HEK293 (cell line): ENCODE measurements around the gene DOCK1.

Experiments used
- CTCF ChIA-PET: fragments of 350-600 bp; formaldehyde crosslinking; extraction: SDS; loops from one replicate; lab custom pipeline; 2021; ENCODE audit warnings: antibody characterized with exemption; lab: Yijun Ruan, JAX
- POLR2A ChIA-PET: fragments of 300-600 bp; formaldehyde crosslinking; extraction: SDS; loops from one replicate; lab custom pipeline; 2020; ENCODE audit warnings: antibody characterized with exemption, inconsistent platforms; lab: Yijun Ruan, JAX
- H3K27ac ChIP-seq: fragments of 200-500 bp; sonication (Bioruptor generic); 2 replicates; pipeline ENCODE4 v1.5.1; 2014; ENCODE audit warnings: low read depth, low read length, control low read depth, inconsistent platforms; ENCODE audit errors: extremely low read depth
- H3K36me3 ChIP-seq, 2 experiments: fragments of 200-500 bp in 1 of 2; sonication (Bioruptor generic) in 1 of 2; 1 replicate in 1 of 2; 2 replicates in 1 of 2; pipeline ENCODE4 v1.5.1; 2014 to 2017; ENCODE audit warnings: inconsistent platforms in 2 of 2, low read length in 2 of 2; ENCODE audit not compliant: control insufficient read depth in 2 of 2, insufficient read depth in 1 of 2
- H3K4me1 ChIP-seq: fragments of 200-500 bp; sonication (Bioruptor generic); 2 replicates; pipeline ENCODE4 v1.5.1; 2014; ENCODE audit warnings: mild to moderate bottlenecking, low read length, inconsistent platforms; ENCODE audit not compliant: control insufficient read depth, insufficient read depth
- H3K4me3 ChIP-seq: 2 replicates; pipeline ENCODE4 v1.5.1; 2011; ENCODE audit warnings: low read depth, mild to moderate bottlenecking, control low read depth, low read length, moderate library complexity
- H3K9me3 ChIP-seq: fragments of 200-500 bp; sonication (Bioruptor generic); 2 replicates; pipeline ENCODE4 v1.5.1; 2014; ENCODE audit warnings: low read depth, low read length, inconsistent platforms; ENCODE audit not compliant: control insufficient read depth, insufficient read depth
- GLIS1 ChIP-seq: fragments of 450-650 bp; formaldehyde crosslinking; IDR thresholded peaks from 2 replicates; pipeline ENCODE4 v1.5.1; 2016; ENCODE audit warnings: missing biosample characterization, missing genetic modification characterization
- KLF1 ChIP-seq: fragments of 450-650 bp; formaldehyde crosslinking; IDR thresholded peaks from 2 replicates; pipeline ENCODE4 v1.5.1; 2016; ENCODE audit warnings: missing biosample characterization, missing genetic modification characterization
- KLF10 ChIP-seq: fragments of 450-650 bp; IDR thresholded peaks from 2 replicates; pipeline ENCODE4 v1.5.1; 2018; ENCODE audit warnings: missing biosample characterization, mild to moderate bottlenecking, missing genetic modification characterization
- KLF7 ChIP-seq: fragments of 450-650 bp; formaldehyde crosslinking; IDR thresholded peaks from 2 replicates; pipeline ENCODE4 v1.5.1; 2016; ENCODE audit warnings: missing biosample characterization, missing genetic modification characterization, borderline replicate concordance
- RBAK ChIP-seq: fragments of 450-650 bp; formaldehyde crosslinking; IDR thresholded peaks from 2 replicates; pipeline ENCODE4 v1.5.1; 2016; ENCODE audit warnings: missing biosample characterization, missing genetic modification characterization
- SALL2 ChIP-seq: fragments of 450-650 bp; formaldehyde crosslinking; IDR thresholded peaks from 2 replicates; pipeline ENCODE4 v1.5.0; 2017; ENCODE audit warnings: missing biosample characterization, mild to moderate bottlenecking, missing genetic modification characterization, borderline replicate concordance
- SP2 ChIP-seq: fragments of 450-650 bp; formaldehyde crosslinking; IDR thresholded peaks from 2 replicates; pipeline ENCODE4 v1.5.1; 2016; ENCODE audit warnings: missing biosample characterization, missing genetic modification characterization
- SP3 ChIP-seq: fragments of 450-650 bp; formaldehyde crosslinking; IDR thresholded peaks from 2 replicates; pipeline ENCODE4 v1.5.1; 2016; ENCODE audit warnings: missing biosample characterization, missing genetic modification characterization
- WT1 ChIP-seq: fragments of 450-650 bp; formaldehyde crosslinking; IDR thresholded peaks from 2 replicates; pipeline ENCODE4 v1.5.1; 2016; ENCODE audit warnings: missing biosample characterization, missing genetic modification characterization
- YY1 ChIP-seq: fragments of 450-650 bp; formaldehyde crosslinking; IDR thresholded peaks from 2 replicates; pipeline ENCODE4 v1.5.1; 2018; ENCODE audit warnings: missing biosample characterization, missing genetic modification characterization
- ZBTB17 ChIP-seq: fragments of 450-650 bp; formaldehyde crosslinking; IDR thresholded peaks from 2 replicates; pipeline ENCODE4 v1.5.1; 2016; ENCODE audit warnings: missing biosample characterization, missing genetic modification characterization
- ZBTB7A ChIP-seq: fragments of 450-650 bp; formaldehyde crosslinking; IDR thresholded peaks from 2 replicates; pipeline ENCODE4 v1.5.1; 2016; ENCODE audit warnings: low read depth, missing biosample characterization, missing genetic modification characterization
- ZNF114 ChIP-seq: fragments of 450-650 bp; formaldehyde crosslinking; IDR thresholded peaks from 2 replicates; pipeline ENCODE4 v1.5.0; 2017; ENCODE audit warnings: missing biosample characterization, missing genetic modification characterization
- ZNF121 ChIP-seq: fragments of 450-650 bp; formaldehyde crosslinking; IDR thresholded peaks from 2 replicates; pipeline ENCODE4 v1.5.1; 2016; ENCODE audit warnings: missing biosample characterization, missing genetic modification characterization
- ZNF132 ChIP-seq: fragments of 450-650 bp; formaldehyde crosslinking; IDR thresholded peaks from 2 replicates; pipeline ENCODE4 v1.5.1; 2017; ENCODE audit warnings: missing biosample characterization, missing genetic modification characterization, borderline replicate concordance
- ZNF140 ChIP-seq: fragments of 450-650 bp; formaldehyde crosslinking; IDR thresholded peaks from 2 replicates; pipeline ENCODE4 v1.5.1; 2016; ENCODE audit warnings: missing biosample characterization, missing genetic modification characterization
- ZNF169 ChIP-seq: fragments of 450-650 bp; formaldehyde crosslinking; IDR thresholded peaks from 2 replicates; pipeline ENCODE4 v1.5.1; 2016; ENCODE audit warnings: missing biosample characterization, missing genetic modification characterization
- ZNF175 ChIP-seq: fragments of 450-650 bp; formaldehyde crosslinking; IDR thresholded peaks from 2 replicates; pipeline ENCODE4 v1.5.1; 2016; ENCODE audit warnings: missing biosample characterization, missing genetic modification characterization
- ZNF302 ChIP-seq: fragments of 450-650 bp; formaldehyde crosslinking; IDR thresholded peaks from 2 replicates; pipeline ENCODE4 v1.5.1; 2016; ENCODE audit warnings: missing biosample characterization, missing genetic modification characterization, low read depth
- ZNF341 ChIP-seq: fragments of 450-650 bp; formaldehyde crosslinking; IDR thresholded peaks from 2 replicates; pipeline ENCODE4; 2016; ENCODE audit warnings: low read depth, missing biosample characterization, missing genetic modification characterization
- ZNF394 ChIP-seq: fragments of 450-650 bp; formaldehyde crosslinking; IDR thresholded peaks from 2 replicates; pipeline ENCODE4 v1.5.1; 2016; ENCODE audit warnings: missing biosample characterization, missing genetic modification characterization, mild to moderate bottlenecking, moderate library complexity, borderline replicate concordance
- ZNF514 ChIP-seq: fragments of 450-650 bp; formaldehyde crosslinking; IDR thresholded peaks from 2 replicates; pipeline ENCODE4 v1.5.1; 2016; ENCODE audit warnings: missing biosample characterization, missing genetic modification characterization
- ZNF529 ChIP-seq: fragments of 450-650 bp; formaldehyde crosslinking; IDR thresholded peaks from 2 replicates; pipeline ENCODE4 v1.5.1; 2017; ENCODE audit warnings: missing genetic modification characterization, missing biosample characterization; ENCODE audit not compliant: insufficient replicate concordance
- ZNF768 ChIP-seq: fragments of 450-650 bp; formaldehyde crosslinking; IDR thresholded peaks from 2 replicates; pipeline ENCODE4 v1.5.1; 2018; ENCODE audit warnings: missing biosample characterization, mild to moderate bottlenecking, missing genetic modification characterization
- ZNF777 ChIP-seq: fragments of 450-650 bp; formaldehyde crosslinking; IDR thresholded peaks from 2 replicates; pipeline ENCODE4 v1.5.1; 2017; ENCODE audit warnings: missing biosample characterization, missing genetic modification characterization, borderline replicate concordance
- ZNF792 ChIP-seq: fragments of 450-650 bp; formaldehyde crosslinking; IDR thresholded peaks from 2 replicates; pipeline ENCODE4 v1.5.1; 2016; ENCODE audit warnings: missing biosample characterization, missing genetic modification characterization
- ZSCAN16 ChIP-seq: fragments of 450-650 bp; formaldehyde crosslinking; IDR thresholded peaks from 2 replicates; pipeline ENCODE4 v1.5.1; 2016; ENCODE audit warnings: missing biosample characterization, missing genetic modification characterization
- ZSCAN30 ChIP-seq: fragments of 450-650 bp; IDR thresholded peaks from 2 replicates; pipeline ENCODE4 v1.5.1; 2018; ENCODE audit warnings: missing biosample characterization, mild to moderate bottlenecking, missing genetic modification characterization, moderate library complexity
- TF ChIP-seq, protein P1 (sequence below): fragments of 450-650 bp; formaldehyde crosslinking; IDR thresholded peaks from 2 replicates; pipeline ENCODE4 v1.5.1; 2016; ENCODE audit warnings: missing biosample characterization, missing genetic modification characterization
- TF ChIP-seq, protein P2 (sequence below): fragments of 450-650 bp; formaldehyde crosslinking; IDR thresholded peaks from 2 replicates; pipeline ENCODE4 v1.5.1; 2016; ENCODE audit warnings: missing biosample characterization, missing genetic modification characterization
- TF ChIP-seq, protein P3 (sequence below): fragments of 450-650 bp; formaldehyde crosslinking; IDR thresholded peaks from 2 replicates; pipeline ENCODE4 v1.5.1; 2016; ENCODE audit warnings: missing biosample characterization, missing genetic modification characterization, low read depth
- TF ChIP-seq, protein P4 (sequence below): fragments of 450-650 bp; IDR thresholded peaks from 2 replicates; pipeline ENCODE4 v1.5.1; 2018; ENCODE audit warnings: missing biosample characterization, missing genetic modification characterization
- TF ChIP-seq, protein P5 (sequence below): fragments of 450-650 bp; formaldehyde crosslinking; IDR thresholded peaks from 2 replicates; pipeline ENCODE4 v1.5.1; 2016; ENCODE audit warnings: missing biosample characterization, missing genetic modification characterization

Gene DOCK1

DNA sequence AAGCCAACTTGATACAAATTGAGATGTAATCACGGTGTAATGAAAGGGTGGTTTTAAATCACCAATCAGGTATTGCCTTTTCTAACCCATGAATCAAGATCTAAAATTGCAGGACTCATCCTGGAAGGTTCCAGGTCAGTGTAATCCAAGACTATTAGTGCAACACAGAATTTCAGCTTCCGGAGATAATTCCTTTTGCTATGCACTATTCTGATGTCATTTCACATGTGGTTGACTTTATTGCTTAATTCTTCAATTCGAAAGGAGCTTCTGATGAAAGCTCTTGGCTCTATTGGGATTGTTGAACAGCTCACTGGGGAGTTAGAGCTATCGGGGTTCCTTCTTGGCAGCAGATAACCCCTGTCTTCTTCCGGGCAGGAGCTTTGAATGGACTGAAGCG is 438.6 kb downstream of the DOCK1 start:
- peaks cover 0 to 11% of the 10 kb centered on the region in 2 experiments; a peak in 1 of 3 replicates for H3K36me3 ChIP-seq
- H3K27ac ChIP-seq, result no peak overlapping the region
- H3K4me3 ChIP-seq, result no peak overlapping the region
- H3K9me3 ChIP-seq, result no peaks in the 10 kb centered on the region
- ChIA-PET CTCF (no interaction called here), POLR2A (no interaction called here)
- TF ChIP-seq KLF1 (tag by site-specific recombination) (no peak), ZNF140 (no peak), ZSCAN30 (no peak), ZNF529 (no peak), RBAK (tag by site-specific recombination) (no peak), ZNF121 (tag by site-specific recombination) (no peak), ZNF768 (tag by site-specific recombination) (no peak), ZNF175 (no peak), WT1 (no peak), ZBTB7A (tag by site-specific recombination) (no peak), ZNF114 (no peak), SP2 (tag by site-specific recombination) (no peak), ZBTB17 (tag by site-specific recombination) (no peak), ZNF341 (tag by site-specific recombination) (no peak), KLF7 (tag by site-specific recombination) (no peak), ZSCAN16 (no peak)
- TF ChIP-seq, protein P1, sequence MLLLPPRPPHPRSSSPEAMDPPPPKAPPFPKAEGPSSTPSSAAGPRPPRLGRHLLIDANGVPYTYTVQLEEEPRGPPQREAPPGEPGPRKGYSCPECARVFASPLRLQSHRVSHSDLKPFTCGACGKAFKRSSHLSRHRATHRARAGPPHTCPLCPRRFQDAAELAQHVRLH (tag by site-specific recombination), result no peak
- TF ChIP-seq, protein P2, sequence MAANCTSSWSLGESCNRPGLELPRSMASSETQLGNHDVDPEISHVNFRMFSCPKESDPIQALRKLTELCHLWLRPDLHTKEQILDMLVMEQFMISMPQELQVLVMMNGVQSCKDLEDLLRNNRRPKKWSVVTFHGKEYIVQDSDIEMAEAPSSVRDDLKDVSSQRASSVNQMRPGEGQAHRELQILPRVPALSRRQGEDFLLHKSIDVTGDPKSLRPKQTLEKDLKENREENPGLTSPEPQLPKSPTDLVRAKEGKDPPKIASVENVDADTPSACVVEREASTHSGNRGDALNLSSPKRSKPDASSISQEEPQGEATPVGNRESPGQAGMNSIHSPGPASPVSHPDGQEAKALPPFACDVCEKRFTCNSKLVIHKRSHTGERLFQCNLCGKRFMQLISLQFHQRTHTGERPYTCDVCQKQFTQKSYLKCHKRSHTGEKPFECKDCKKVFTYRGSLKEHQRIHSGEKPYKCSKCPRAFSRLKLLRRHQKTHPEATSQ (tag by site-specific recombination), result no peak
- TF ChIP-seq, protein P3, sequence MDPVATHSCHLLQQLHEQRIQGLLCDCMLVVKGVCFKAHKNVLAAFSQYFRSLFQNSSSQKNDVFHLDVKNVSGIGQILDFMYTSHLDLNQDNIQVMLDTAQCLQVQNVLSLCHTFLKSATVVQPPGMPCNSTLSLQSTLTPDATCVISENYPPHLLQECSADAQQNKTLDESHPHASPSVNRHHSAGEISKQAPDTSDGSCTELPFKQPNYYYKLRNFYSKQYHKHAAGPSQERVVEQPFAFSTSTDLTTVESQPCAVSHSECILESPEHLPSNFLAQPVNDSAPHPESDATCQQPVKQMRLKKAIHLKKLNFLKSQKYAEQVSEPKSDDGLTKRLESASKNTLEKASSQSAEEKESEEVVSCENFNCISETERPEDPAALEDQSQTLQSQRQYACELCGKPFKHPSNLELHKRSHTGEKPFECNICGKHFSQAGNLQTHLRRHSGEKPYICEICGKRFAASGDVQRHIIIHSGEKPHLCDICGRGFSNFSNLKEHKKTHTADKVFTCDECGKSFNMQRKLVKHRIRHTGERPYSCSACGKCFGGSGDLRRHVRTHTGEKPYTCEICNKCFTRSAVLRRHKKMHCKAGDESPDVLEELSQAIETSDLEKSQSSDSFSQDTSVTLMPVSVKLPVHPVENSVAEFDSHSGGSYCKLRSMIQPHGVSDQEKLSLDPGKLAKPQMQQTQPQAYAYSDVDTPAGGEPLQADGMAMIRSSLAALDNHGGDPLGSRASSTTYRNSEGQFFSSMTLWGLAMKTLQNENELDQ, result no peak
- TF ChIP-seq, all 188 proteins: peak for 0
- H3K4me1 ChIP-seq, result no peaks in the 10 kb centered on the region

DNA sequence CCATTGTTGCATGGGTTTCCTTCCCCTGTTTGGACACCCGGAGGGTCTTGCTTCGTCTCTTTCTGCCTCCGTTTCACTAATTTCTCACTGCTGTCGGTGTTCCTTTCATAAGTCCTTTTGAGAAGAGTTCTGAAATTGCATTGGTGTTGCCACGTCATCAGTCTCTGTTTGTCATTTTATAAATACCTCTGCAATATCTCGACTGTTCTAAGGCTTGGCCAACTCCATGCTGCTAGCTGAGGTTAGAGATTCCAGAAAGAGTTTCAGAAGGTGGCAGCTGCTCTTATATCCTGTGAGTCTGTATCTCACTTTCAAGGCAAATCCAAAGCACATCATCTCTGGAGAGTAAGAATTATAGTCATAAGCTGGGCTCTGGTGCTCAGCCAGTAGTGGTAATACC is 439.1 kb downstream of the DOCK1 start:
- H3K4me3 ChIP-seq, result no peak overlapping the region
- H3K27ac ChIP-seq, result no peak overlapping the region
- CTCF ChIA-PET, result no interaction called here
- no peaks in the 10 kb centered on the region for H3K4me1 ChIP-seq
- POLR2A ChIA-PET, result no interaction called here
- no peaks in the 10 kb centered on the region for H3K9me3 ChIP-seq
- H3K36me3 ChIP-seq, result peaks cover 0 to 11% of the 10 kb centered on the region in 2 experiments; a peak in 1 of 3 replicates
- no peak for TF ChIP-seq YY1 (tag by site-specific recombination)
- TF ChIP-seq SALL2 (tag by site-specific recombination), result no peak
- no peak for TF ChIP-seq SP3 (tag by site-specific recombination)
- TF ChIP-seq, protein P4, sequence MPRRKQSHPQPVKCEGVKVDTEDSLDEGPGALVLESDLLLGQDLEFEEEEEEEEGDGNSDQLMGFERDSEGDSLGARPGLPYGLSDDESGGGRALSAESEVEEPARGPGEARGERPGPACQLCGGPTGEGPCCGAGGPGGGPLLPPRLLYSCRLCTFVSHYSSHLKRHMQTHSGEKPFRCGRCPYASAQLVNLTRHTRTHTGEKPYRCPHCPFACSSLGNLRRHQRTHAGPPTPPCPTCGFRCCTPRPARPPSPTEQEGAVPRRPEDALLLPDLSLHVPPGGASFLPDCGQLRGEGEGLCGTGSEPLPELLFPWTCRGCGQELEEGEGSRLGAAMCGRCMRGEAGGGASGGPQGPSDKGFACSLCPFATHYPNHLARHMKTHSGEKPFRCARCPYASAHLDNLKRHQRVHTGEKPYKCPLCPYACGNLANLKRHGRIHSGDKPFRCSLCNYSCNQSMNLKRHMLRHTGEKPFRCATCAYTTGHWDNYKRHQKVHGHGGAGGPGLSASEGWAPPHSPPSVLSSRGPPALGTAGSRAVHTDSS (tag by site-specific recombination), result no peak
- TF ChIP-seq KLF10, result no peak
- TF ChIP-seq ZNF394 (tag by site-specific recombination), result no peak
- TF ChIP-seq ZNF777 (tag by site-specific recombination), result no peak
- no peak for TF ChIP-seq ZNF514 (tag by site-specific recombination)
- TF ChIP-seq ZNF792, result no peak
- TF ChIP-seq GLIS1 (tag by site-specific recombination), result no peak
- no peak for TF ChIP-seq ZNF132
- TF ChIP-seq ZNF114, result no peak
- no peak for TF ChIP-seq ZNF169
- TF ChIP-seq ZNF302, result no peak
- TF ChIP-seq, protein P5, sequence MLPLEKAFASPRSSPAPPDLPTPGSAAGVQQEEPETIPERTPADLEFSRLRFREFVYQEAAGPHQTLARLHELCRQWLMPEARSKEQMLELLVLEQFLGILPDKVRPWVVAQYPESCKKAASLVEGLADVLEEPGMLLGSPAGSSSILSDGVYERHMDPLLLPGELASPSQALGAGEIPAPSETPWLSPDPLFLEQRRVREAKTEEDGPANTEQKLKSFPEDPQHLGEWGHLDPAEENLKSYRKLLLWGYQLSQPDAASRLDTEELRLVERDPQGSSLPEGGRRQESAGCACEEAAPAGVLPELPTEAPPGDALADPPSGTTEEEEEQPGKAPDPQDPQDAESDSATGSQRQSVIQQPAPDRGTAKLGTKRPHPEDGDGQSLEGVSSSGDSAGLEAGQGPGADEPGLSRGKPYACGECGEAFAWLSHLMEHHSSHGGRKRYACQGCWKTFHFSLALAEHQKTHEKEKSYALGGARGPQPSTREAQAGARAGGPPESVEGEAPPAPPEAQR (tag by site-specific recombination), result no peak
- no peak for TF ChIP-seq ZSCAN16
